ENCODE results near the gene NUTF2. TPM values are rescaled to one million over a fixed set of nuclear protein-coding genes. Genes with fewer than 3 reads are reported as not detected.

NUTF2 gene
- polyA plus RNA-seq, 1 experiment = 230 TPM

DNA sequence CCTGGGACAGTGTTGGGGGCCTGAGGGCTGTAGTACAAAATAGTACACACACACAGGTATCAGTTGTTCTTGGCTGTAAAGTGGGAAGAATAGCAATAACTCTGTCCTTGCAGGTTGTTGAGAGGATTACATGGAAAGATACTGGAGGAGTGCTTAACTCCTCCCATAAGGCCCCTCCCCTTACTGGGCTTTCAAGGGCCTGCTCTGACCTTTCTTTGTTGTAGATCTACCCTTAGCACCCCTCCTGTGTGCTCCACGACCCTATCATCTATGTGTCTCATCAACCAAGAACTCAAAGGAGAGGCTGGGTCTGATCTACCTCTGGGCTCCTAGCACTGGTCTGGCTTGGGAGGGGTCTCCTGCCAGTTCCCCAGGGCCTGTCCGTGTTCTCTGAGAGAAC, 17.9 kb downstream of the NUTF2 start:
- Histone ChIP-seq H3K4me3 (ENCODE audit: low read depth, low read length) (no peak overlapping the region), H3K36me3 (ENCODE audit: control insufficient read depth, insufficient read depth, low read length) (peaks cover 12% of the 10 kb centered on the region), H3K27me3 (ENCODE audit: control insufficient read depth, insufficient read depth, low read length) (no peaks in the 10 kb centered on the region)
- DNase-seq (ENCODE audit: low read depth) = no peak
- ChIA-PET CTCF (interaction anchor here (1.0 to 2.1 kb wide), 3 partner anchors 19 to 344 kb away, joined by 3 to 17 read pairs (median 5); no protein-coding TSS in a partner anchor), POLR2A (no interaction called here)
- TF ChIP-seq, protein P1, sequence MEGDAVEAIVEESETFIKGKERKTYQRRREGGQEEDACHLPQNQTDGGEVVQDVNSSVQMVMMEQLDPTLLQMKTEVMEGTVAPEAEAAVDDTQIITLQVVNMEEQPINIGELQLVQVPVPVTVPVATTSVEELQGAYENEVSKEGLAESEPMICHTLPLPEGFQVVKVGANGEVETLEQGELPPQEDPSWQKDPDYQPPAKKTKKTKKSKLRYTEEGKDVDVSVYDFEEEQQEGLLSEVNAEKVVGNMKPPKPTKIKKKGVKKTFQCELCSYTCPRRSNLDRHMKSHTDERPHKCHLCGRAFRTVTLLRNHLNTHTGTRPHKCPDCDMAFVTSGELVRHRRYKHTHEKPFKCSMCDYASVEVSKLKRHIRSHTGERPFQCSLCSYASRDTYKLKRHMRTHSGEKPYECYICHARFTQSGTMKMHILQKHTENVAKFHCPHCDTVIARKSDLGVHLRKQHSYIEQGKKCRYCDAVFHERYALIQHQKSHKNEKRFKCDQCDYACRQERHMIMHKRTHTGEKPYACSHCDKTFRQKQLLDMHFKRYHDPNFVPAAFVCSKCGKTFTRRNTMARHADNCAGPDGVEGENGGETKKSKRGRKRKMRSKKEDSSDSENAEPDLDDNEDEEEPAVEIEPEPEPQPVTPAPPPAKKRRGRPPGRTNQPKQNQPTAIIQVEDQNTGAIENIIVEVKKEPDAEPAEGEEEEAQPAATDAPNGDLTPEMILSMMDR (IDR thresholded peaks at IDR 0.05; ENCODE audit: insufficient read depth, low read depth, low read length) = no peak

DNA sequence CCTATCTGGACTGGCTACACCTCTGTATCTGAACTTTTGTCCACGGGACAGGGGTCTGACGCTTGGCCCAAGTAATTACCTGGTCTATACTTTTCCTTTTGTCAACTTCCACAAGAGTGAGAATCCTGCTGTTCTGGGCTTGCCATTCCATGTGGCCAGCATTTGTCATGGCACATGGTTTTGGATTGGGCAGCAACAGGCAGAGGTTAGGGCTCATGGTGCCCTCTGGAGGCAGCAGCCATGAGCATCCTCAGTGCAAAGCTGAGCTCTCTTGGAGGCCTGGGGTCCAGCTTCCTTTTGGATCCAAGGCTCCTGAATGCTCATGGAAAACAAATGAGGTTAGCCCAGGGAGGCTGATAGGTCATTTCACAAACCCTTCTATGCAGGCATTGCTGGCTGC, 18.6 kb downstream of the NUTF2 start:
- Histone ChIP-seq H3K36me3 (ENCODE audit: control insufficient read depth, insufficient read depth, low read length) (peaks cover 16% of the 10 kb centered on the region), H3K4me3 (ENCODE audit: low read depth, low read length) (no peak overlapping the region), H3K27me3 (ENCODE audit: control insufficient read depth, insufficient read depth, low read length) (no peaks in the 10 kb centered on the region)
- TF ChIP-seq, protein P1 (IDR thresholded peaks at IDR 0.05; ENCODE audit: insufficient read depth, low read depth, low read length) = peak; percentile 46
- DNase-seq (ENCODE audit: low read depth) = no peak
- CTCF ChIA-PET = interaction anchor here (0.6 to 2.1 kb wide), 3 partner anchors 19 to 49 kb away, joined by 3 to 17 read pairs (median 3); no protein-coding TSS in a partner anchor
- POLR2A ChIA-PET = no interaction called here

DNA sequence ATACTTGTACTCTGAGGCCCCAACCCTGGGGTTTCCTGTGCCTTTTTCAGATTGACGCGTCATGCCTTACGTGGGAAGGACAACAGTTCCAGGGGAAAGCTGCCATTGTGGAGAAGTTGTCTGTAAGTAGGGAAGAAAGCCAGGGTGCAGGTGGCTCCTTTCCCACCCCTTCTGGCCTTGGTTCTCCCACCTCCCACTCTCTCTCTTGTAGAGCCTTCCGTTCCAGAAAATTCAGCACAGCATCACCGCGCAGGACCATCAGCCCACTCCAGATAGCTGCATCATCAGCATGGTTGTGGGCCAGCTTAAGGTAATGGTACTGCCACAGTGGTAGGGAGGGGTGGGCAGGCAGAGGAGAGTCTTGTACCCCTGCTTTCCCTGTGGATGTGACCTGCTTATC, 21.6 kb downstream of the NUTF2 start:
- peaks cover 21% of the 10 kb centered on the region for H3K36me3 ChIP-seq (ENCODE audit: control insufficient read depth, insufficient read depth, low read length)
- H3K27me3 ChIP-seq (ENCODE audit: control insufficient read depth, insufficient read depth, low read length) = no peaks in the 10 kb centered on the region
- ChIA-PET POLR2A (no interaction called here), CTCF (interaction anchor here (0.9 to 3.5 kb wide), 4 partner anchors 15 to 348 kb away, joined by 3 to 16 read pairs (median 6); partner anchors contain the start of gene NRN1L)
- no peak for DNase-seq (ENCODE audit: low read depth)
- no peak overlapping the region for H3K4me3 ChIP-seq (ENCODE audit: low read depth, low read length)
- TF ChIP-seq, protein P1 (IDR thresholded peaks at IDR 0.05; ENCODE audit: insufficient read depth, low read depth, low read length) = no peak

DNA sequence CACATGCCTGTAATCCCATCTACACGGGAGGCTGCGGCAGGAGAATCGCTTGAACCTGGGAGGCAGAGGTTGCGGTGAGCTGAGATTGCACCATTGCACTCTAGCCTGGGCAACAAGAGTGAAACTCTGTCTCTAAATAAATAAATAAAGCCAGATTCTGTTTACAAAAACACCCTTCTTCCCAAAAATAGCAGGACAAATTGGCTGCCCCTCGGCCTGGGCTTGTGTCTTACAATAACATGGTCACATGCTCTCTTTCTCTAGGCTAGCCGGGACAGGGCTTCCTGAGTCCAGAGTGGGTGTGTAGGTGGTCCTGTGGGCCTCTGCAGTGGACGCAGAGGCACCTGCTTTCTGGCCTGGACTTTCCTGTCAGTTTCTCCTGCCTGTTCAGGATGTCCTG, 22.9 kb downstream of the NUTF2 start:
- Histone ChIP-seq H3K4me3 (ENCODE audit: low read depth, low read length) (no peak overlapping the region), H3K36me3 (ENCODE audit: control insufficient read depth, insufficient read depth, low read length) (peaks cover 21% of the 10 kb centered on the region), H3K27me3 (ENCODE audit: control insufficient read depth, insufficient read depth, low read length) (no peaks in the 10 kb centered on the region)
- POLR2A ChIA-PET = no interaction called here
- DNase-seq (ENCODE audit: low read depth) = no peak
- TF ChIP-seq, protein P1 (IDR thresholded peaks at IDR 0.05; ENCODE audit: insufficient read depth, low read depth, low read length) = no peak
- CTCF ChIA-PET = interaction anchor here (1.0 to 3.5 kb wide), 4 partner anchors 8 to 348 kb away, joined by 3 to 16 read pairs (median 6); partner anchors contain the start of gene NRN1L

DNA sequence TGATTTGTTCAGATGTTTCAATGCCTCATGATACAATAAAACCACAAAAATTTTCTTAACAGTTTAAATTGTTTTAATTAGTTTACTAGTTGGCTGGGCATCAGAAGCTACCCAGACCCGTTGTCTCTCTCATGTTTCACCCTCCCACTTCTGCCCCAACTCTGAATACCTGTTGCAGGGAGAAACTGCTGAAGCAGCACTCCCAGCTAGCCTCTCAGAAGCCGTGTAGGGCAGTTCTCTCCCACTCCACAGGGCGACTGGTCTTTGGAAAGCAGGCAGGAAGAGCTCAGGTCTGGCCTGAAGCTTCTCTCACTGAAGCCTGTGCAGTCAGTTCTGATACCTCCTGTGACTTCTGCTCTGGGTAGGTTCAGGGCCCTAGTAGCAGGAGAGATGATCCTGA, 24.5 kb downstream of the NUTF2 start:
- CTCF ChIA-PET = interaction anchor here (0.7 to 3.0 kb wide), 4 partner anchors 12 to 55 kb away, joined by 3 to 9 read pairs (median 4); partner anchors contain the start of gene NRN1L
- TF ChIP-seq, protein P1 (IDR thresholded peaks at IDR 0.05; ENCODE audit: insufficient read depth, low read depth, low read length) = no peak
- peaks cover 20% of the 10 kb centered on the region for H3K36me3 ChIP-seq (ENCODE audit: control insufficient read depth, insufficient read depth, low read length)
- POLR2A ChIA-PET = no interaction called here
- no peak overlapping the region for H3K4me3 ChIP-seq (ENCODE audit: low read depth, low read length)
- H3K27me3 ChIP-seq (ENCODE audit: control insufficient read depth, insufficient read depth, low read length) = no peaks in the 10 kb centered on the region
- DNase-seq (ENCODE audit: low read depth) = no peak
